GM10266 (cell line): ENCODE measurements around the gene THBS2.

Experiments used
- DNase-seq: peaks from one replicate; pipeline ENCODE4 v3.0.0; 2012; ENCODE audit errors: extremely low spot score
- TF ChIP-seq, protein P1 (sequence below): IDR thresholded peaks from 2 replicates; pipeline ENCODE4 v1.5.1; 2012; ENCODE audit warnings: mild to moderate bottlenecking, low read depth; ENCODE audit not compliant: control insufficient read depth, insufficient read depth; ENCODE audit errors: missing control alignments

The THBS2 gene

DNA sequence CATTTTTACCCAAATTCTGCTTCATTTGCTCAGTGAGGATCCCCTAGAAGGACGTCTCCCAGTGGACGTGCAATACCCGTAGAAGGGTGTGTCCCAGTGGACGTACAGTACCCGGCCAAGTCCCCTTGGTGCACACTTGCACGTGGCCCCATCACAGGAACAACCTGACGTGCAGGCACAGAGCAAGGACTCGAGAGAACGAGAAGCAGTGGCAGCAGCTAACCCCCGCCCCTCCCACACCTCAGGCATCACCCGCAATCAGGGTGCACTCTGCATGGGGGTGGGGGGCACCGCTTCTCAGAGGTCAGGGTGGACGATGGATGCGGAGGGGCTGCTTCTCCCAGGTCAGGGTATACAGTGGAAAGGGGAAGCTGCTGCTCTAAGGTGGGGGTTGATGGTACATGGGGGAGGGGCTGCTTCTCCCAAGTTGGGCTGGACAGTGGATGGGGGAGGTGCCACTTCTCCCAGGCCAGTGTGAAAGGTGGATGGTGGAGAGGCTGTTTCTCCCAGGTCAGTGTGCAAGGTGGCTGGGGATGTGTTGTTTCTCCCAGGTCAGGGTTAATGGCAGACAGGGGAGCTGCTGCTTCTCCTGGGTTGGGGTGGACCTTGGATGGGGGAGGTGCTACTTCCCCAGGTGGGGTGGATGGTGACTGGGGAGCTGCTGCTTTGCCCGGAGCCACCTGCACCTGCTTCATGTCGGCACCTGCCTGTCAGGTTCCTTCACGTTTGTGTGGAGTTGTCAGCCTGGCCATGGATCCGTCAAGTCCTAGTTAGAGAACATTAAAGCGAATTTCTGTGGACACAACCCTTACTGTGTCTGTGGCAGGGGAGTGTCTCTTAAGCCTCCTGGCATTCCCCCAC, 1.0 kb upstream of the THBS2 start:
- TF ChIP-seq, protein P1, sequence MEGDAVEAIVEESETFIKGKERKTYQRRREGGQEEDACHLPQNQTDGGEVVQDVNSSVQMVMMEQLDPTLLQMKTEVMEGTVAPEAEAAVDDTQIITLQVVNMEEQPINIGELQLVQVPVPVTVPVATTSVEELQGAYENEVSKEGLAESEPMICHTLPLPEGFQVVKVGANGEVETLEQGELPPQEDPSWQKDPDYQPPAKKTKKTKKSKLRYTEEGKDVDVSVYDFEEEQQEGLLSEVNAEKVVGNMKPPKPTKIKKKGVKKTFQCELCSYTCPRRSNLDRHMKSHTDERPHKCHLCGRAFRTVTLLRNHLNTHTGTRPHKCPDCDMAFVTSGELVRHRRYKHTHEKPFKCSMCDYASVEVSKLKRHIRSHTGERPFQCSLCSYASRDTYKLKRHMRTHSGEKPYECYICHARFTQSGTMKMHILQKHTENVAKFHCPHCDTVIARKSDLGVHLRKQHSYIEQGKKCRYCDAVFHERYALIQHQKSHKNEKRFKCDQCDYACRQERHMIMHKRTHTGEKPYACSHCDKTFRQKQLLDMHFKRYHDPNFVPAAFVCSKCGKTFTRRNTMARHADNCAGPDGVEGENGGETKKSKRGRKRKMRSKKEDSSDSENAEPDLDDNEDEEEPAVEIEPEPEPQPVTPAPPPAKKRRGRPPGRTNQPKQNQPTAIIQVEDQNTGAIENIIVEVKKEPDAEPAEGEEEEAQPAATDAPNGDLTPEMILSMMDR, result no peak
- no peak for DNase-seq

DNA sequence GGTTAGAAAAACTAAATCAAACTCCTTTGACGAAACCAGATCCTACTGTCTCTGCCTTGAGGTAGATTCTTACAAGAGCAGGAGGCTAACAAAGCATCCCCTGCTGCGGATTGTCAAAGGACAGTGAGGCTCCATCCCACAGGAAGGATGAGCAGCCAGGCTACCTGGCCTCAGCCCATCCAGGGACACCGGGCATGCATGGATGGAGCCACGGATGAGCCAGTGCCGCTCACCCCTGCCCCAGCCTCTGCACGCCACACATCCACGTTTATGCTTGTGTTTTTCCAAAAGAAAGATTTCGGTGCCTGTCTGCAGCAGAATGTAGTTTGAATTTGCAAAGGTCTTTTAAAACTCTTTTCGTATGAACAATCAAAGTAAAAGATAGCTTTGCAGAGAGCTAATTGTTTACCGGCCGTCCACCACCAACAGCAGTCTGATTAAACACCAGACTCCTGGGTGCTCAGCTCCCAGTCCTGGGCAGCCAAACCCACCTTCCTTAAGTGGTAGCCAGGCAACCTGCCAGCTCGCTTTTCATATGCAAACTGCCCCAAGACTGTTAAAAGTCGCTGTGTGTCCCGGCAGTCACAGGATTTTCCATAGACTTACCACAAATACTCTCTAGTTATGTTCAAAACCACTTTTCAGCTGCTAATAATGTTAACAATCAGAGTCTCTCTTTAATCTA, 999 bp downstream of the THBS2 start:
- no peak for DNase-seq
- TF ChIP-seq, protein P1, result no peak

DNA sequence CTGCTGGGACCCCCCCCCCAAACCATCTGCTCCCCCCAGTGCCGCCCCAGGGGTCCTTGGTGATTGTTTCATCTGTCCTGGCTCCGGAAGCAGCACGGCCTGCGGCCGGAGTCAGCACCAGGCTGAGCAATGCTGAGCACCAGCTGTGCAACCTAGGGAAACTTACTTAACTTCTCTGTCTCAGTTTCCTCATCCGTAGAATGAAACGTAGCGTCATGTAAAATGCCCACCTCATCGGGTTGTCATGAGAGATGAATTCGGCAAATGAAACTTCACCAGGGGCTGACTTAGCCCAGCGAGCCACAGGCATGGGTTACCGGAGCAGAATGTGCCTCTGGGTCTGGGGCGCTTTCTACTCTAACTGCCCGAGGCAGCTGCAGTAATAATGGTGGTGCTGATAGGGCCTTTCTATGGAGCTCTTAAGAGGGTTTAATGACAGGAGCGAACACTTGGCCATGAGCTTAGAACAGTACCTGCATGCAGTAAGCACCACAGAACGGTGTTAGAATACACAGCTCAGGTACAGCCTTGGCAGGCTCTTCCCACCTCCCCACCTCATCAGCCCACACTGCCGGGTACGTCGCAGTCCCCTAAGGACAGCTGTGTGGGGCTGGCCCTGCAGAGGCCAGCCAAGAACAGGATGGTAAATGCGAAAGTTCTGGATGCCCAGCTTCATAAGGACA, 1.7 kb downstream of the THBS2 start:
- no peak for DNase-seq
- TF ChIP-seq, protein P1, result no peak

DNA sequence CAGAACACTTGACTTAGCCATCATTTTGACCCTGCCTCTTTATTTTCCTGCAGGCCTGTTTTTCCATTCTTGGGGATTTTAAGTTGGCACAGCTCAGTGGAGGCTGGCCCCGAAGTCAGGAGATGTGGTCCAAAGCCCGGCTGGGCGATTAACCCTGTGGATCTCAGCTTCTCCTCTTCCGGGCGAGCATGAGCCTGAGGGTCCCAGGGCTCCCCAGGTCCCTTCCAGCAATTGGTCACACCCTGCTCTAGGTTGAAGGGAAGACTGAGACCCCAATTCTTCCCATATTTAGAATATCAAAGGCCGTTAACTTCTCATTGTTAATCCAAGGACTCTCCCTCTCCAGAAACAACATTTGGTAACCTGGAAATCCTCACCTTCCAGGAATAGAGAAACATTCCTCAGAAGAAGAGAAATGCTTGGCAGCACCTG, 2.3 kb downstream of the THBS2 start:
- TF ChIP-seq, protein P1, result no peak
- no peak for DNase-seq

DNA sequence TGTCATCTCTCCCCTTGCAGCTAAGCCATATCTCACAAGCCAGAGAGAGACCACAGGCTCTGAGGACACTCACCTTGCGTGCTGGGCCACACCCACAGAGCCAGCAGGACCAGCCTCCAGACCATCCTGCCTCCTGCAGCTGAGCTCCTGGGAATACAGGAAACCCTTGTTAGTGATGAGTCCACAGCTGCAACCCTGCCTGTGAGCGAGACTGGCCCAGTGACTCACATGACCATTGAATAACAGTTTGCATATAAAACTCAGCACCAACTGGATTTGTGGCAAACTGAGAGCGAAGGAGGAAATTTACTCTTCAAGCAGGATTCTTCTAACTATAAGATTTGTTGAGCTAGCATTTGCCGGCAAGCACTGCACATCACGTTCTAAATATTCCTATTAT, 3.0 kb downstream of the THBS2 start:
- TF ChIP-seq, protein P1, result no peak
- no peak for DNase-seq

DNA sequence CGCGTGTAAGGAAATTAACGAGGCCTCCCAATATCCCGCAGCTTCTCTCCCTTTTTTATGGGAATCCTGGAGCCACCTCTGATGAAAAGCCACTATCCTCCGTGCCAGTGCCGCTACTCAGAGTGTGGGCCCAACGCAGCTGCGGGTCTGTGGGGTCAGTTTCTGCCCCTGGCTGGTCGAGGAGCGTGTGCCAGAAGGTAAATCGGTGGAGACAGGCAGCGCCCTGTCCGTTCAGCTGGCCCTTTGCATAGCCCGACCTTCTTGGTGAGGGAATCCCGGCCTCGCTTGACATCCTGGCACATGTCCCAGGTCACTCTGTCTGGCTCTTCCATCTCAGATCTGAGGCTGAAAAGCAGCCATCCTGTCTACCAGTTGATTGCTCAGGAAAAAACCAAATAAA, 4.6 kb downstream of the THBS2 start:
- DNase-seq, result no peak
- TF ChIP-seq, protein P1, result no peak

DNA sequence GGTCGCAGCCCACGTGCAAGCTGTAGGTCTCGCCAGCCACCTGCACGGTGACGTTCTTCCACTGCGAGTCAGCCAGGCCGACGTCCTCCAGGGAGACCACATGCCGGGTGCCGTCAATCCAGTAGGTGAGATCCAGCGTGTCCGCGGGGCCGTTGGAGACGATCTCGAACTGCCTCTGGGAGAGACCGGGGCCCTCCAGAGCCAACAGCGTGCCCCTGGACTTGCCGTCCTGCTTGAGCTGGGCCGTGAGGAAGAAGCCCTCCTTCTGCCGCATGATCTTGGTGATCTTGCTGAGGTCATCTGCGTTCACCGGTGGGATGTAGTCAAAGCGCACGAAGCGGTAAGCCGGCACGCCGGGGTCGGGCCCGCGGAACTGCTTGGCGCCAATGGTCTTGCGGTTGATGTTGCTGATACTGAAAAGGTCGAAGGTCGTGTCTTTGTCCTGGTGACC, 5.1 kb downstream of the THBS2 start:
- TF ChIP-seq, protein P1, result no peak
- DNase-seq, result no peak
